ENCODE data around the gene ETV3L.
"Not testable (repeated sequence)": the region's sequence is repeated elsewhere in the genome, so short reads cannot be mapped to it uniquely, and the experiment has no call there.

Gene ETV3L

DNA sequence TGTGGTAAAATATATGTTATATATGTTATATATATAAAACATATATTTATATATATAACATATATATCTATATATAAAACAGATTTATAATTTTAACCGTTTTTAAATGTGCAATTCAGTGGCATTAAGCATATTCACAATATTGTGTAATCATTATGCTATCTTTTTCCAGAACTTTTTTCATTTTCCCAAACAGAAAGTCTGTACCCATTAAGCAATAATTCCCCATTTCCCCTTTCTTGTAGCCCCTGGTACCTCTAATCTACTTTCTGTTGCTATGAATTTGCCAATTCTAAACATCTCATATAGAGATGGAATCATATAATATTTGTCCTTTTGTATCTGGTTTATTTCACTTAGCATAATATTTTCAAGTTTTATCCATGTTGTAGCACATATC is 43.3 kb downstream of the ETV3L start:
- DNase-seq (ENCODE audit: low read depth) = no peak
- H3K4me3 ChIP-seq (ENCODE audit: low read depth, low read length) = no peak overlapping the region
- TF ChIP-seq, protein P1, sequence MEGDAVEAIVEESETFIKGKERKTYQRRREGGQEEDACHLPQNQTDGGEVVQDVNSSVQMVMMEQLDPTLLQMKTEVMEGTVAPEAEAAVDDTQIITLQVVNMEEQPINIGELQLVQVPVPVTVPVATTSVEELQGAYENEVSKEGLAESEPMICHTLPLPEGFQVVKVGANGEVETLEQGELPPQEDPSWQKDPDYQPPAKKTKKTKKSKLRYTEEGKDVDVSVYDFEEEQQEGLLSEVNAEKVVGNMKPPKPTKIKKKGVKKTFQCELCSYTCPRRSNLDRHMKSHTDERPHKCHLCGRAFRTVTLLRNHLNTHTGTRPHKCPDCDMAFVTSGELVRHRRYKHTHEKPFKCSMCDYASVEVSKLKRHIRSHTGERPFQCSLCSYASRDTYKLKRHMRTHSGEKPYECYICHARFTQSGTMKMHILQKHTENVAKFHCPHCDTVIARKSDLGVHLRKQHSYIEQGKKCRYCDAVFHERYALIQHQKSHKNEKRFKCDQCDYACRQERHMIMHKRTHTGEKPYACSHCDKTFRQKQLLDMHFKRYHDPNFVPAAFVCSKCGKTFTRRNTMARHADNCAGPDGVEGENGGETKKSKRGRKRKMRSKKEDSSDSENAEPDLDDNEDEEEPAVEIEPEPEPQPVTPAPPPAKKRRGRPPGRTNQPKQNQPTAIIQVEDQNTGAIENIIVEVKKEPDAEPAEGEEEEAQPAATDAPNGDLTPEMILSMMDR (IDR thresholded peaks at IDR 0.05; ENCODE audit: insufficient read depth, low read depth, low read length, missing control alignments) = no peak

GRCh38 chr1:157055729-157056128 is 43.9 kb downstream of the ETV3L start:
- not testable (repeated sequence) for DNase-seq (ENCODE audit: low read depth)

DNA sequence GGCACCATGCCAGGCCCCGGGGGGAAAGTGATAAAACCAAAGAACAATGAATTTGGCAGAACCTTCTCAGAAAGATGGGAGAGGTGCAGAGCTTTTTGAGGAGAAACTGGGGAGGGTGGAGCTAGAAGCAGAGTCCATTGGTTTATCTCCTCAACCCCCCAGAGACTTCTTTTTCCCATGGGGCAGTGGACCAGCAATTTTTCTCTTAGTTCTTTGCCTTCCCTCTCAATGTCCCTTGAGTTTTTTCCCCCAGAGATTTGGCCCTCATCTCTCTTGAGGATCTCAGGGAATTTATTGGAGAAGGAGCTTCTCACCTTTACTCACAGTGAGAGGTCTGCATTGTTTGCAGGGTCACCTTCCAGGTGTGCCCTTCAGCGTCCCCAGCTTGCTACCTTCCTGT is 48.8 kb downstream of the ETV3L start:
- H3K4me3 ChIP-seq (ENCODE audit: low read depth, low read length) = no peak overlapping the region
- TF ChIP-seq, protein P1 (IDR thresholded peaks at IDR 0.05; ENCODE audit: insufficient read depth, low read depth, low read length, missing control alignments) = no peak
- no peak for DNase-seq (ENCODE audit: low read depth)

More at GRCh38 chr1:157055729-157056128, 43.9 kb downstream of the ETV3L start:
- not testable (repeated sequence) for H3K4me3 ChIP-seq (ENCODE audit: low read depth, low read length)

GRCh38 chr1:157047062-157047410 is 52.6 kb downstream of the ETV3L start:
- H3K4me3 ChIP-seq (ENCODE audit: low read depth, low read length) = no peak overlapping the region
- DNase-seq (ENCODE audit: low read depth) = peak; percentile 28
- TF ChIP-seq, protein P1 (IDR thresholded peaks at IDR 0.05; ENCODE audit: insufficient read depth, low read depth, low read length, missing control alignments) = no peak

DNA sequence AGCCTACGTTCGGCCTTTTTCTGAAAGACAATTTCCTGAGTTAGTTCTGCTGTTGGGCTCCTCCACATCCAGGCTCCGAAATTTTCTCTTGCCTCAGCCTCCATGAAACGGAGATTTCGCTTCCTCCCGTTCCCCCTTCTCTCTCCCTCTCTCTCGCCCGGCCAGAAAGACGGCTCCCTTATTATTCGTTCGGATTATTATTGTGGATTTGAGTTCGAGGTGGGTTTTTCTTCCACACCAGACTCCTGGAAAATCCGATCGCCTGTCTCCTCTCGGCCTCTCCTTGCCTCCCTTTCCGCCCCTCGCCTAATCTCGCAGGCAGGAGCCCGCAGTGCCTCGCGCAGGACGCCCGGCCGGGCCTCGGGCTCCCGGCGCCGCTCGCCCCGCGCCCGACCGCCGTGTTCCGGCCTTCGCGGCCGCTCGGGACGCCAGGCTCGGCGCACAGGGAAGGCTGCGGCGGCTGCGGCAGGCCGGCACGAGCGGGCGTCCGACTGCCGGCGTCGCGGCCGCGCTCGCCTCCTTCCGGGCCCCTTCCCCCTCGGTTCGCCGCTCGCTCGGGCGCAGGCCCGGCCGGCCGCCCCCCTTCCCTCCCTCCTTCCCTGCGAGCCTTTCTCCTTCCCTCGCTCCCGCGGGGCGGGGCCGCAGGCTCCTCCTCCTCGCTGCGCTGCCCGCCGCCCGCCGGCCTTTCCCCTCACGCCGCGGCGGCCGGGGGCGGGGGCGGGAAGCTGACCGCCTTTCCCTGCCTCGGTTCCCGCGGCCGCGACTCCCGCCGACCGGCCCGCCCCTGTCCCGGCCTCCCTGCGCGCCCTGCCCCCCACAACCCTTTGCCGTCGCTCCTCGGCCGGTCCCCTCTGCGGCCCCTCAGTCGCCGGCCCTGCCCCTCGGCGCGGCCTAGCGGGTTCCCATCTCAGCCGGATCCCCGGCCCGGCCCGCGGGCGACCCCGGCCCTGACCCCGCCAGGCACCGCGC is 54.1 kb downstream of the ETV3L start, which contains the start of gene ARHGEF11:
ARHGEF11 (minus strand) TSS at position 493 of the 969 bp plus-strand sequence. CDS start 1,412 bp downstream, outside the sequence.
- TF ChIP-seq, protein P1 (IDR thresholded peaks at IDR 0.05; ENCODE audit: insufficient read depth, low read depth, low read length, missing control alignments) = no peak
- H3K4me3 ChIP-seq (ENCODE audit: low read depth, low read length) = peak within 1 kb of the TSS; percentile 76
- peak; percentile 82 for DNase-seq (ENCODE audit: low read depth)

DNA sequence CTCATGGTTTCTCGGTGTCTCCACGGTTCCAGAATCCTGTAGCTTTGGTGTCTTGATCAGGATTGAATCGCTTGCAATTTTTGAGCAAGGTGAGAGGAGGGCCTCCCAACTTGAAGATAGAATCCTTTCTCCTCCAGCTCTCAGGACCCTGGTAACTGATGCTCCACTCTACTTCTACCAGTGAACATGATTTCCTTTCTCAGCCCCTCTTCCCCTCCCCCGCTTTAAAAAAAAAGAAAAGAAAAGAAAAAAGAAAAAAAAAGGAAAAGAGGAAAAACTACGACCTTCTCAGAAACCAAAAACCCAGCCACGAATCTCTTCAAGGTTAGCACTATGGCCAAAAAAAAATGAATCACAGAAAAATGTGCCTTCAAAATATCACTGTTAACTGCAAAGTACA is 55.3 kb downstream of the ETV3L start:
- DNase-seq (ENCODE audit: low read depth) = no peak
- H3K4me3 ChIP-seq (ENCODE audit: low read depth, low read length) = peak overlapping the region; percentile 76
- TF ChIP-seq, protein P1 (IDR thresholded peaks at IDR 0.05; ENCODE audit: insufficient read depth, low read depth, low read length, missing control alignments) = no peak

GRCh38 chr1:157043685-157044084 is 55.9 kb downstream of the ETV3L start:
- H3K4me3 ChIP-seq (ENCODE audit: low read depth, low read length) = peak overlapping the region; percentile 76
- TF ChIP-seq, protein P1 (IDR thresholded peaks at IDR 0.05; ENCODE audit: insufficient read depth, low read depth, low read length, missing control alignments) = no peak
- DNase-seq (ENCODE audit: low read depth) = no peak

Measured in GM12865 (cell line).